Putamen (tissue), 1 donor: ENCODE measurements around the gene ALX3.
"Not testable (repeated sequence)": the region's sequence is repeated elsewhere in the genome, so short reads cannot be mapped to it uniquely, and the experiment has no call there.

ENCODE experiments used
- DNase-seq: peaks from one replicate; pipeline ENCODE4 v3.0.0-alpha.2; 2016; ENCODE audit warnings: low spot score

The ALX3 gene

GRCh38 chr1:110047463-110047862 is 23.0 kb downstream of the ALX3 start:
- DNase-seq: no peak

- no peak for DNase-seq
These were observed 27.5 kb downstream of the ALX3 start for GRCh38 chr1:110043016-110043415.

- peak; percentile 80 for DNase-seq
These were observed 29.9 kb downstream of the ALX3 start for GRCh38 chr1:110040548-110040947.

GRCh38 chr1:110039641-110040040 is 30.8 kb downstream of the ALX3 start:
- DNase-seq: no peak

GRCh38 chr1:110038271-110038670 is 32.2 kb downstream of the ALX3 start:
- no peak for DNase-seq

GRCh38 chr1:110035236-110035752 is 35.2 kb downstream of the ALX3 start:
- DNase-seq: peak; percentile 63

GRCh38 chr1:110034451-110035235 is 35.8 kb downstream of the ALX3 start, which contains the start of gene STRIP1:
Gene STRIP1, plus strand, starts transcription at chr1:110034624. Its CDS starts 14 bp downstream, at chr1:110034638.
- peak; percentile 94 for DNase-seq

- no peak for DNase-seq
These were observed 36.4 kb downstream of the ALX3 start for GRCh38 chr1:110034040-110034450.

GRCh38 chr1:110033421-110033820 is 37.1 kb downstream of the ALX3 start:
- no peak for DNase-seq

GRCh38 chr1:110032327-110032726 is 38.1 kb downstream of the ALX3 start:
- DNase-seq: no peak

GRCh38 chr1:110030687-110031086 is 39.8 kb downstream of the ALX3 start:
- not testable (repeated sequence) for DNase-seq

- DNase-seq: no peak
These were observed 45.9 kb downstream of the ALX3 start for GRCh38 chr1:110024613-110025012.

- no peak for DNase-seq
These were observed 49.2 kb downstream of the ALX3 start for GRCh38 chr1:110021285-110021684.

GRCh38 chr1:110019770-110020169 is 50.7 kb downstream of the ALX3 start:
- DNase-seq: no peak

GRCh38 chr1:110018396-110018795 is 52.1 kb downstream of the ALX3 start:
- DNase-seq: no peak

GRCh38 chr1:110017792-110018191 is 52.7 kb downstream of the ALX3 start:
- no peak for DNase-seq

- DNase-seq: no peak
These were observed 58.2 kb downstream of the ALX3 start for GRCh38 chr1:110012100-110012780.

GRCh38 chr1:110011527-110012041 is 58.9 kb downstream of the ALX3 start:
- no peak for DNase-seq
